HG03045 (cell line): ENCODE data around the gene CLN5.

Experiments used
- ATAC-seq: cut with Tn5 transposase; IDR thresholded peaks from one replicate; pipeline ENCODE4 v1.9.1; 2021; ENCODE audit warnings: mild to moderate bottlenecking, moderate library complexity; ENCODE audit not compliant: unreplicated experiment

CLN5 gene

DNA sequence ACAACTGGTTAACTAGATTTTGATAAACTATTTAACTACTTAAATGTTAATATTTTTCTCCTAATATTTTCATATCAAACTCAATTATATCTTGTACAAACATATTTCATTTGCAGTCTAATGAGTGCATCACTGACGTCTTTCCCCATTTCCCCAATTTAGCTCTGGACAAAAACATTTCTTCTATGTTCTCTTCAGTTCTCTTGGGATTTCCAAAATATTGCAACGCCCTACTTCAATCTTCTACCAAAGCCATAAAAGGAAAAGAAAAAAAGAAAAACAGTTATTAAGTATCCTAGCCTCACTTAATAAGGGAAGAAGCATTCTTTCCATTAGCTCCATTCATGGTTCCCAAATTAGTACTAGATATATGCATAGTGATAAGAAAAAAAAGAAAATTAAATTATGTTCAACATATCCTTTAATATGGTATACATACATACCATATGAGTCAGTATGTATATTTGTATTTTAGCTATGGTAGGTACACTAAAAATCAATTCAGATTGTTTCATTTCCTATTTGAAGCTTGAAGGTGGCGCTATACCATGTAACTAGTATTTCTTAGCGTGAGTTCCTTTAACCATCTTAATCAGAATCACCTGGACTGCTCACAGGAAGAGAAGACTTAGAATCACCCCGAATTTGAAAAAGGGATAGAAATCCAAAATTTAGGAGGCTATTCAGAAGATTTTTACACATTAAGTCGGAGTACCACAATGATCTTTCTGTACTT is 25.2 kb downstream of the CLN5 start:
- no peak for ATAC-seq

DNA sequence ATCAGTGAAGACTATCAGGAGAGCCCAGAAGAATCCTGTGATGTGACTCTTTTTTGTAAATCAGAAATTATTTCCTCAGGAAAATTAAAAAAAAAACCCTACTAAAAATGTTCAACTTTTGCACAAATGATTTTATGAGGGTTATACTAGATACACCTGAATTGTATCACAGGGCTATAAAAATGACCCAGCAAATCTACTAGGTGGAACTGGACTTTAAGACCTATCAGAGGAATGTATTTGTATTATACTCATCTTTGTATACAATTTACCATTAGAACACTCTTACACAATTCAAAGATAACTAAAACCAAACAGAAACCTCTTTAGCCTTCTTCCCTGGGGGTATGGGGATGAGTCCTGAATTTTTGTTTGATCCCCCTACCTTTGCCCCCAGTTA is 27.9 kb downstream of the CLN5 start:
- no peak for ATAC-seq

GRCh38 chr13:77022341-77022740 is 30.5 kb downstream of the CLN5 start:
- no peak for ATAC-seq

DNA sequence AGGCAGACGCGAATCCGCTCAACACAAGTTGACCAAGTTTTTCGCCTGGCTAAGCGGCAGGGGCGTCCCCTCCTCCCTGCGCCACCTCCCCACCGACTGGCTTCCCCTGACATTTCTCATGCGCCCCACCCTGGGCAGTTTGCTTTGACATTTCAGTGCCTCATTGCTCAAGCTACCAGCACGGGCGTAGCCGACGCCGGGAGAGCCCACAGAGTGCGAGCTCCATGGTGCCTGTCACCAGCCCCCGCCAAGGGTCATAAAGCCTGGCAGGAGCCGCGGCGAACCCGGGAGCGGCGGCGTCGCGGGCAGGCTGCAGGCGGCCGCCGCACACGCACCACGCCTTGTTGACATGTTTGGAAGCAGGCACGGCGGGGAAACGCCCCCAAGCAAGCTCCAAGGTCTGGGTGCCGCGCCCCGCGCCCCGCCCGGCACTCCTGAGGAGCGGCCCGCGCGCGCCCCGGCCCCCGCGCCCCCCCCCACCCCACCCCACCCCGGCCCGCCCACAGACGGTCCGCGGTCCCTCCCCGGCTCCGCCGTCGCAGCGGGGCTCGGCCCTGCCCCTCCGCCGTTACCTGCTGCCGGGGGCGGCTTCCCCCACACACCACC is 34.5 kb downstream of the CLN5 start:
- peak; percentile 62 for ATAC-seq

DNA sequence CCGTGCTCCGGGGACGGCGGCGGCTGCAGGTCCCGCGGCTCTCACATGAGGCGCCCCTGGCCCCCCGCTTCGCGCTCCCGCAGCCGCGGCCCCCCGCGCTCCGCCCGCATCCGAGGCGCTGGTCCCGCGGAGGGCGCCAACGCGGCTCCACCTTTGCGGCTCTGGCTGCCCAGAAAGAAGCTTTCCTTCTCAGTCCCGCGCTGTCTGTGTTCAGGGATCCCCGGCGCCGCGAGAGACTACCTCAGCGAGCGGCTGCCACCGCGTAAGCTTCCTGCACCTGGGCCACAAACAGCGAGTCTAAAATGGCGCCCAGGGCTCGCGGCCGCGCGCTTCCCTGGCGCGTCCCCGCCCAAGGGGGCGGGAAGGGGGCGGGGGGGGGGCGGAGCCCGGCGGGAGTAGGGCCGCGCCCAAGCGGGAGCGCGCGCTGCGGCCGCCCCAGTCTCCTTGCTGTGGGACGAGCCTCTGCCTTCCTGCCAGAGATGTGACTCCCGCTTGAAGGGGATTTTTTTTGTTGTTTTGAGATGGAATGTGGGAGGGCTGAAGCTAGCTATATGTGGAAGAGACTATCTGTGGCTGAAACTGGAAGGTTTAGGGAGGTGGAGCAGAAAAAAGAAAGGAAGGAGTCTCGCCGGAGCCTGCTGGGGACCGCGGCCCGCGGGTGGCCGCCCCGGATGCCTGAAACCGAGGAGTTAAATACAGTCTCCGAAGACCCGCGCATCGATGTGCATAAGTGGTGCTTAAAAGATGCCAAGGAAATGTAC is 35.2 kb downstream of the CLN5 start, which contains the start of gene FBXL3:
TSS of gene FBXL3 (minus strand) at position 299 of the 761 bp plus-strand sequence. CDS start 5,299 bp downstream, outside the sequence.
- ATAC-seq, result peak; percentile 69

- ATAC-seq, result no peak
These were observed 36.3 kb downstream of the CLN5 start for GRCh38 chr13:77028202-77028601.

DNA sequence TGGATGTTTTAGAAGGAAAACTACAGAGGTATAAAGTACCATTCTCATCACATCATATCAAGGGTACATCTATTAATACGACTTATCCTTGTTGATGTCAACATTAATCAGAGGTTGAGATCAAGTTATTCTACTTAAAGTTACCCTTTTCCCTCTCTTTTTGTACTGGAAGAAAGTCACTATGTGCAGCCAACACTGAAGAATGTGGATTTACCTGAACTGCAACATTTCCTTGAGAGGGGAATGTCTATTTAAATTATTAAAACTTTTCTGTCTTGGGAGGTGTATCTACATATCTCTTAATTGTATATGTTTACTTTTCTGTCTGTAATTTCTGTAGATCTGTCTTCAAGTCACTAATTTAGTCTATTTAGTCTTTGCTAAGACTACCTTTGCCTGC is 37.6 kb downstream of the CLN5 start:
- ATAC-seq, result no peak

GRCh38 chr13:77031656-77032243 is 39.9 kb downstream of the CLN5 start:
- ATAC-seq, result no peak

DNA sequence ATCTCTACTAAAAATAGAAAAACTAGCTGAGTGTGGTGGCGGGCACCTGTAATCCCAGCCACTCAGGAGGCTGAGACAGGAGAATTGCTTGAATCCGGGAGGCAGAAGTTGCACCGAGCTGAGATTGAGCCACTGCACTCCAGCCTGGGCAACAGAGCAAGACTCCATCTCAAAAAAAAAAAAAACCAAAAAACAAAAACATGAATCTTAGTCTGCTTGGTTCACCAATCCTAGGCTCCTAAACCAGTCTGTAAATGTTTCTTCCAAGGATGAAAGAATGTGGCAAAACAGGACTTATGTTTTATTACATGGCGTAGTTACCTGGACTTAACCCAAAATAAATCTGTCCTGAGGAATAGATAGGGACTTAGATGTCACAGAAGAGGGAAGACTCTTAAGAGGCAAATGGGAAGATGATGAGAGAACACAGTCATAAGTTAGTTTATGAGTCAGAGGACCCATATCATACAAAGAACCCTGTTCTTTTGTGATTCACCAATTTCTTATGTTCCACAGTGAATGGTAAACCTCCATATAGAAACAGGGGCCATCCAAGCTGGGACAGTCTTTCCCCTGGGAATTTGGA is 41.9 kb downstream of the CLN5 start:
- ATAC-seq, result no peak

GRCh38 chr13:77034881-77035280 is 43.0 kb downstream of the CLN5 start:
- ATAC-seq, result no peak

DNA sequence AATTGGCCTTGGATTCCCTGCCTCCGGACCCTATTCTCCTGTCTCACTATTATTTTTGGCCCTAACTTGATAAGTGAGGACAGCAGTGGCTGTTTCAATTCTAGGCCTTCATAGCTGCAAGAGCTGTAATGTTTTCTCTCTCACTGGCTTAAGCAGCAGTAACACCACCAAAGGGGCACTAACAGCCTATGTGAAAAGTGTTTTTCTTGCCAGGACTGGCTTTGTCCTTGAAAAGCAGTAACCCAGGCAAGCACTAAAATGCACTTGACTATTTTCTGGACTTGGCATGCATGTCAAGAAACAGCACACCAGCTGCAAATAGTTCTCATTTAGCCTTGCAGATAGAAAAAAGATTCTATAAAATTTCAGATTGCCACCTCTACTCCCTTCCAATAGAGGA is 44.4 kb downstream of the CLN5 start:
- ATAC-seq, result no peak

DNA sequence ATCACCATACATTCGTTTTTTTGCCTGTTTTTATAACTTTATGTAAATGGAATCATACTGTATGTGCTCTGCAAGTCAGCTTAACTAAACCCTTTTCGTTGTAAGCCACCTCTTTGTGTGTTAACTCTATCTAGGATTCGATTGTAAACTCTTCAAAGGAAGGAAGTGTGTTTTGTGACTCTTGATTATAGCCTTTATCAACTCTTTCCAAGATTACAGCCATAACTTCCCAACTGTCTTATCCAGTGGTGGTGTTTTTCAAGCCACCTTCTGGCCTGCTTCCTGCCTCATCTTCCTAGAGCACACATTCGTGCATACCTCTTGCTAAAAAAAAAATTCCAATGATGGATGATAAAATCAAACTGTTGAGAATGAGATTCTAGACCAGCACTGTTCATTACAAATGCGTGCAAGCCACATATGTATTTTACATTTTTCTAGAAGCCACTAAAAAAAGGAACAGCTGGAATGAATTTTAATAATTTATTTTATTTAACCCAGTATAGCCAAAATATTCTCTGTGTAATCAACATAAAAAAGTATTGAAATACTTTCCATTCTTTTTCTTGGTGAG is 47.1 kb downstream of the CLN5 start:
- ATAC-seq, result no peak

DNA sequence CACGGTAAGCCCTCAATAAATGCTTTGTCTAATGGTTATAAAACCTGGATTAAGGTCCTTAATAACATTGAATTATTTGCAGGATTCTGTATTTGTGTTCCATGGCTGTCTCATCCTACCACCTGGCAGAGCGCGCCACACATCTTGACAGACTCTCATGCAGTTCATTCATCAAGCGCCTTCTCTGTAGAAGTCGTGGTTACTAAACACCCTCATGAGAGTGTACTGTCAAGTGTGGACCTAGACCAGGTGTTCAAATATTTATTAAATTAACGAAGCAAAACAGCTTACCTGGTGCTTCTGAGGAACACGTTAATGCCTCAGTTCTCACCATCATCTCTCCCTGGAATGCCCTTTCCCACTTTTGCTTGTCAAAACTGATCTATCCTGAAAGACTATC is 48.2 kb downstream of the CLN5 start:
- no peak for ATAC-seq

- ATAC-seq, result no peak
These were observed 49.0 kb downstream of the CLN5 start for GRCh38 chr13:77040835-77041234.

- no peak for ATAC-seq
These were observed 50.8 kb downstream of the CLN5 start for GRCh38 chr13:77042566-77043177.

GRCh38 chr13:77047649-77048343 is 55.9 kb downstream of the CLN5 start:
- no peak for ATAC-seq

GRCh38 chr13:77048681-77049080 is 56.8 kb downstream of the CLN5 start:
- no peak for ATAC-seq

- no peak for ATAC-seq
These were observed 61.3 kb downstream of the CLN5 start for GRCh38 chr13:77053192-77053591.
